K562 treated with DMSO at 1 percent for 48 hours (cell line): Measurements from ENCODE around the gene S100G. TPM values are rescaled to one million over a fixed set of nuclear protein-coding genes. Genes with fewer than 3 reads are reported as not detected.

Experiments
- total RNA-seq: library from RNA; unstranded; fragments of 300-600 nt; gene quantifications from 2 replicates; pipeline ENCODE4 v1.2.3, GENCODE V29; 2022; ENCODE audit warnings: low replicate concordance; ENCODE audit errors: extremely low read depth

S100G gene, protein sequence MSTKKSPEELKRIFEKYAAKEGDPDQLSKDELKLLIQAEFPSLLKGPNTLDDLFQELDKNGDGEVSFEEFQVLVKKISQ
- total RNA-seq: not detected in 2 replicates

DNA sequence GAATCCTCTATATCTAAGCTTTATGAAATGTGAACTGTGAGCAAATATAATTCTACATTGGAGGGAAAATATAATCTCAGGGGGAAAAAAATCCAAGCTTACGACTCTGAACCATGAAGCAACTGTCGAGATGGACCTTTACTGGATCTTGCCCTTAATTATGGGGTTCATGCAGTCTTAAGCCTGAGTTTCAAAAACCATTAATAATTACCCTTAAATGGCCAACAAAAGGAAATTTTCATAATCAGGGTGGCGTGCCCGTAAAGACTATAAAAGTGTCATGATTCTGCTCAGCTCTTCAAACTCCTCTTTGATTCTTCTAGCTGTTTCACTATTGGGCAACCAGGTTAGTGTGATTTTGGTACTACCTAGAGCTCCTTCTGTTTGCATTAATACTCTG lies at the start of gene S100G:
Gene S100G, plus strand, starts transcription at position 301 of the 400 bp plus-strand sequence. CDS start 849 bp downstream, outside the sequence.

Other genes with a start within 250 kb of the S100G start
- not detected in 2 replicates for gene CTPS2, start 62.5 kb downstream of the S100G start, total RNA-seq
- not detected in 2 replicates for gene SYAP1, start 69.5 kb downstream of the S100G start, total RNA-seq
- gene TXLNG, start 136.3 kb downstream of the S100G start, total RNA-seq: not detected in 2 replicates
- gene RBBP7, start 220.2 kb downstream of the S100G start, total RNA-seq: not detected in 2 replicates